MV-4-11 (cell line): Measurements from ENCODE around the gene PRPF40B.

ENCODE experiments used
- DNase-seq: peaks from one replicate; lab custom pipeline; 2025; lab: John Stamatoyannopoulos, UW

The PRPF40B gene

DNA sequence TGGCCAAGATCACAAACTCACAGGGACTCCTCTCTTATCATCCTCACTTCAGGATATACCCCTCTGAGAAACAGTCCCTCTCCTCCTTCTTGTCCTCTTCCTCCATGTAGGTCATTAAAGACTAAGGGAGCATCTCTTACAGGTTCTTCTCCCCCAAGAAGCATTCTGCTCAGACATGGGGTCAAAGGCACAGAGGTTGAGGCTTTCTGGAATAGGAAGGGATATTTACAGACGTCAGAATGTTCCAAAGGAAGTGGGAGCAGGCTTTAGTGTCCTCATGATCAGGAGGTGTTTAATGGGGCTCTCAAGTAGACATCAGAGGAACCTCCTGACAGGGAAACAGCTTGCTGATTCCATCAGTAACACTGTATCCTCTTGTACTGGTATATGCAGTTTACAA is 36.4 kb downstream of the PRPF40B start:
- DNase-seq: no peak

DNA sequence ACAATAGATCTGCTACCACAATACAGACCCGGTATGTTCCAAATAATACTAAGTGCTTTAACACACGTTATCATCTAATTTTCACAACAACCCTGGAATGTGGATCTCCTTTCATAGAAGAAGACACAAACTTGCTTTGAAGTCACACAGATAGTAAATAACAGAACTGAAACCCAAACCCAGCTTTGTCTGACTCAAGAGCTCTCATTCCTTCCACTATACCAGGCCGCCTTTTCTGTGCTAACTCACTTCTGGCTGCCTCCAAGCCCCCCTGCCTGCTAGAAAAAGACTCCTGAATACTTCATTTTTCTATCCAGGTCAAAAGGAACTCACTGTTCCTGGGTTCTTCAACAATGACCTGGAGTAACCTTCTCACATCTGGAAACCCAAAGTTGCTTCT is 37.8 kb downstream of the PRPF40B start:
- peak; percentile 85 for DNase-seq

DNA sequence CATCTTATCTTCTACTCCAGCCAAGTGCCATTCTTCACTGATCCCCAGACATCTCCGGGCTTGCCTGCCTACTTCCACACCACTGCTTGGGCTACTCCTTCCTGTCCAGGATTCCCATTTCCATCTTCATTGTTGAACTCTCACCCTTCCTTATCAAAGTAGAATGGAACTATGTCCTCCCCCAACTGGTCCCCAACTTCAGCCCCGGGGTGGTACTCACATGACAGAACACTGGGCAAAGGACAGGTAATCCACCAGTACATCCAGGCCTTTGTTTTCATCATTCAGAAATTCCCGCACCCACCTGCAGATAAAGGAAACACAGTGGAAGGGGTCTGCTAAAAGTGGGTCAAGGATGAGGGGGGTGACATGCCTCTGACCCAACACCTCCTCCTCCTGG is 38.4 kb downstream of the PRPF40B start:
- DNase-seq: no peak

DNA sequence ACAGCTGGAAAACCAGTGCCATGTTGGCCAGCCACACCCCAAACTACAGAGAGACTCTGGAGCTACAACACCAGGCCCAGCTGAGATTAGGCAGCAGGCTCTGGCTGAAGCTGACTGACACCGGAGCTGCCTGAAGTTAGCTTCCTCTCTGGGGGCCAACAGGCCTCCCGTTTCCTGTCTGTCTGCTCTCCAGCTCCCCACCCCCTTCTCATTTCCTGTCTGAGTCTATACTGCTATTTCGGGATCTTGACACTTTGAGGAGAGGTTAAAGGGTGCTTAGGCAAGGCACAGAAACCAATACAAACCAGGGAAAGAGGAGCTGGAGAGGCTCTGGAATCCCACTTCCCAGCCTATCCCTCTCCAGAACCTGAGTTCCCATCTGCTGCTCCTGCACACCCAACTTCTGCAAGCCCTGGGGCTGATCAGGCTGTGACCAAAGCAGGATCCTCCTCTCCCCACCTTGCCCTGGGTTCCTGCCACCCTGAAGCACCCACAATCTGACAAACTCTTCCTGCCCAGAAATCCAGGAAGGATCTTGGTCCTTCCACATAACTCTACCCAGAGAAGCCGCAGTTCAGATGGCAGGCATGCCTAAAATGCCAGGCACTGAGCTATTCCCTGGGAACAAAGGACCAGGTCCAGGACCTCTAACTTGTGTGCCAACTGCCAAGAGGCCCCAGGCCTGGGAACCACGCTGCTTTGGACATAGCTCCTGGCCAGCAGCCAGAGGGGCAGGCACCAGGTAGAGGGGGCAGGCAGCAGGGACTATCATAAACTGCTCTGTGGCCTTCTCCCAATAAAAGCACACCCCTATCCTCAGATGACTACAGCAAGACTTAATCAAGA is 39.9 kb downstream of the PRPF40B start:
- DNase-seq: peak; percentile 97

DNA sequence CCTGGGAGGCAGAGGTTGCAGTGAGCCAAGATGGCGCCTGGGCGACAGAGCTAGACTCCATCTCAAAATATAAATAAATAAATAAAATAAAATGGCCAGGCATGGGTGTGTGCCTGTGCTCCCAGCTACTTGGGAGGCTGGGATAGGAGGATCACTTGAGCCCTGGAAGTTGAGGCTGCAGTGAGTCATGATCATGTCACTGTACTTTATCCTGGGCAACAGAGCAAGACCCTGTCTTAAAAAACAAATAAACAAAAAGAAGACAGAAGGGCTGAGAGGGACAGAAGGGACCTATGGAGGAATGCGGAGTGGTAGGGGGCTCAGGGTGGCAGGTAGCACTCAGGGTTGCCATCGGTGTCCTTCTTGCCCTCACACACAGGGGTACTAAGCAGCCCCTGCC is 40.8 kb downstream of the PRPF40B start:
- no peak for DNase-seq

DNA sequence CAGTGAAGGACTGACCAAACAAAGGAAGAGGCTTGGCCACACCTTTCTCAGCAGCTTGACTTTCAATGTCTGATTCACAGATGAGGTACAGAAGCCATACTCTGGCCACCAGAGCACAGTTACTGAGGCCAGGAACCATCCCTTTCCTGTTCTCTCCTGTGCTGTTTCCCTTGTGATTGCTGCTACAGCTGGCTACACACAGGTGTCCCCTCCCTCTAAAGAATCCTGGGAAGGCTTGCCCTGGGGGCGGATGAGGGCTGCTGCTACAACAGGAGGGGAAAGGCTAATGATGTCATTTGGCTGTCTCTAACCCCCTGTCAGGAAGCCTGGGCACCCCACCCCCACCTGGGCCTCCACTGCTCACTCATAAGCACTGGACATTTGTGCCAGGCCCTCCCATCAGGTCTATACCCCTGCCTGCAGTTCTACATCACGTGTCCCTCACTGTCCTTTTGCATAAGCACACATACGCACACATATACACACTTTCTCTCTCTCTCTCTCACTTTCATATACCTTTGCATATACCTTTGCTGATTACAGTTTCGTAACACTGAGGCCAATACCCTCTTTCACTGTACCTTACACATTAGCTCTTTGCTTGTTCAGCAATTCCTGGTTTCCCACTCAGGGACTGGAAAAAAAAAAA is 41.4 kb downstream of the PRPF40B start:
- DNase-seq: no peak

DNA sequence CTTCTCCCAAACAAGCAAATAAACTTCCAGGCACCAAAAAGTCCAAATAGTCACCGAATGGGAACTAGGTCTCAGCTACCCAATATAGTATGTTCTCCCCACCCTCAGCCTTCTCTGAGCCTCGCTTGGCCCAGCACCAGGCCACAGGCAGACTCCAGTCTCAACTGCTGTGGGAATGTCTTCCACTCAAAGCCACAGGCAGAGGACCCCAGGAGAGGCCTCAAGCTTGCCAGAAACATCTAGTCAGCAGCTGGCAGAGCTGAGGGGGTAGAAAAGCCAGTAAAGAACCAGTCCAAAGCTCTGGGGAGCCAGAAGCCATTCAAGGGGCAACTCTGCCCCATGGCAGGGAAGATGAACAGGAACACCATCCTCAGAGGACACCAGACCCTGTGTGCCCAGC is 42.0 kb downstream of the PRPF40B start:
- DNase-seq: no peak

DNA sequence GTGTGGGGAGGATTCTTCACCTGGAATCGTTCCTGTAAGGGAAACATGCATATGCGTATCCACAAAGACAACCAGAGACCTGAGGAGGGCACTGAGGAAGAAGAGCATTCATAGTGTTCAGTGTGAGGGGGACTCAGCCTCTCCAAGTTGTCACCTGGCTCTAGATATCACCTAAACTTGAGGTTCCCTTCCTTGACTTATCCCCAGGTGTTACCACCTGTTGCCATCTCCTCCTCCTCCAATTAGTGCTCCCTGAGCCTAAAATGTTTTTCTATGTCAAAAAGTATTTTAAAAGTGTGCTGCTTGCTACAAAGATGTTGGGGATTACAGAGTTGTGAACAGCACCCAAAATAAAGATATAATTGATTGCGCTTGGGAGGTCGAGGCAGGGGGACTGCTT is 42.8 kb downstream of the PRPF40B start:
- no peak for DNase-seq

DNA sequence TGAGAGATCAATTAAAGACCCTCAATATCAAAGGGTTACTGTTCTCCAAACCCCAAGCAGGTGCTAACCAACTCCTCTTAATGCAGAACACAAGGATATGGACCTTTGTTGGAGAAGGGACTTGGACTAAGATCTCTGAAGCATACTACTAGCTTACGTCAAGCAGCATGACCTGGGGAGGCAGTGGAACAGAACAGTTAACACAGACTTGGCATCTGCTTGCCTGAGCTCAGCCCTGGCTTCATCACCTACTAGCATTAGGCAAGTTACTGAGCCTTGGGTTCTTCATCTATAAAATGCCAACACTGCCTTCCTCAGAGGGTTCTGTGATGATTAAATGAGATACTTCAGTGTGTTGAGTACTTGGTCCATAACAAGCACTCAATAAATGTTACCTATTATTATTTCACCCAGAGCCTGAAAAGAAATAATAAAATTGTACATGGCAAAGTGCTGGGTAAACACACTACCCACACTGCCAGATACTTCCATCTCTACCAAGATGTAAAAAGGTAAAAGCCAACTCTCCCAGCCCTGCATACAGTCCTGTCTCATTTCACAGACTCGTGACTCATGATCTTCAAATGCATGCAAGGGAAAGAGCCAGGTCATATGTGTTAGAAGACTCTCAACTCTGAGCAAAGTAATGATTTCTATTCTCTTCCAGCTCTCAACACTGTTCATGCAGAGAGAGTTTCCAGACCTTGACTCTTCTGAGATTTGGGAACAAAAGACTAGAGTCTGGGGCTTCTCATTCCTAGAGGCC is 44.1 kb downstream of the PRPF40B start:
- no peak for DNase-seq

DNA sequence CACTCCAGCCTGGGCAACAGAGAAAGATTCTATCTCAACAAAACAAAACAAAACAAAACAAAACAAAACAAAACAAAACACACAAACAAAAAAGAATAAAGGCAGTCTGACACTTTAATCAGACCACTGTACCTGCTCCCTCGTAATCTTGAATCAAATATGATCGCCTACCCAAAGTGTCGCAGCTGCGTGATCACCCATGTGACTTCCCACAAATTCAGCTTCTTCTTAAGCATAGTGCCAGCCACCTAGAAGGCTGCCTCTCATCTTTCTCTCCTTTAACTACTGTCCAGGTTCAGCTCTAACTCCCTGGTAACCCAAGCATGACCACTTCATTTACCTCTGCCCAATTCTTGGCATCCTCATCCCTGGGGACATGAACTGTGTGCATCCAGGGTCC is 46.4 kb downstream of the PRPF40B start:
- DNase-seq: no peak

DNA sequence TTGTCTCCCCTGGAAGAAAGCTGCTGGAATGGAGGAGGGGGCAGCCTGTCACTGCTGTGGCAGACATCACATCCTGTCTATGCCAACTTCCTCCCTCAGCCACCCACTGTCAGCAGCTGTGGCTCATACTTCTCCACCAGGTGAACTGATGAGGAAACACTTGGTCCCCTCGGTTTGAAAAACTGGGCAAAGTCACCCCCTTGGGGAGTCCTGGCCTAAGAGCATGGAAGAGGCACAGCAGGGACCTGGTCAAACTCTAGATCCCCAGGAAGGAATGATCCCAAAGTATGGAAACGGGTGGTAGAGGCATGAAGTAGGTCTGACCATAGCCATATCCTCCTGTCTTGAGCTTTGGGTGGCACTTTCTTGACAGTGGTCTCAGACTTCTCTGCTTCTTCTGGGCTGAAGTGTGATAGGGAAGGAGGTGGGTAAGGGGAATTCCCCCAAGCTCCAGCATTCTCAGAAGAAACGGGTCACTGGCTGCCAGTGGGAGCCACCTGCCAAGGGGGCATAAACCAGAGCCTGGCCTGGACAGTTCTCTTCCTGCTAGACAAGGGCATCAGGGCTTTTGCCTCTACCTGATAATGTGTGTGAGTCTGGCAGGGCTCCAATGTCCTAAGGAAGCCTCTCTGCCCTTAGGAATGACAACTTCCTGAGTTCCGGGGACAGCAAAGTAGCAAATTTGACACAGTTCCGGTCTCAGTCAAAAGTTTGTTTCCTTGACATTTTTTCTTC is 47.8 kb downstream of the PRPF40B start:
- DNase-seq: peak; percentile 39

DNA sequence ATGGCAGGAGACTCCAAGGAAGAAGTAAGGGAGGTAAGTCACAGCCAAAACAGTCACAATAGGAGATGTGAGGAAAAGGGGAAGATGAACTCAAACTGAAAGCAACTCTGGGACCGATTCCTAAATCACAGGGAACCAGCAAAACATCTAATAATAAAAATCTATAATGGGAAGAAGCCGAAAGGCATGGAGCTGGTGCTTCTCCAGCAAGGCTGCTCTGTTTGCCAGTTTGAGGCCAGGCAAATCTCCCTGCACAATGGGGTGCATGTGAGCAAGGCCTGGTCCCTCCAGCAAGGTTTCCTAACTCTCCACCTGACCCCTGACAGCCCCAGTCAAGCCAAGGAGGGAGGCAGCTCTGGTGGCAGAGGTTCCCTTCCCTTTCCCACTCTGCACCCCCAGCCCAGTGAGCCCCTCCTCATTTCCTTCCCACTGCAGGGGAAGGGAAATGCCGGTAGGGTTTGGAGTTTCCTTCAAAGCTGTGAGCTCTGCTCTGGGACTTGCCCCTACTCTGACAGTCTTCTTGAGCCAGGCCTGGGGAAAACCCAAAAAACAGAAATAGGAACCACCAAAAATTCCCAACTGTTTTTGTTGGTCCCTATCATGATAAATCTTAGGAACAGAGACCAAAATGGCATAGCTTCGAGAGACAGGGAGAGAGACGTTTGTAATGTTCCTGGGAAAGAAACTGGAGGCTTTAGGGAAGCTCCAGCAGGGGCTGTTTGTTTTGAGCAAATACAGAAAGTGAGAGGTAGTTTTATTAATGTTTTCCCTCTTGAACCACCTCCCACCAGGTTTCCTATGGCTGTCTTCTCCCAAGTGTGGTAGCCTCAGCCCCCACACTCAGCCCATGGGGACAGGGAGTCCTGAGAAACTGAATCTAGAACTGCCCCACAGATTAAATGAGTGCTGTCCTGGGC is 49.2 kb downstream of the PRPF40B start:
- DNase-seq: peak; percentile 25

DNA sequence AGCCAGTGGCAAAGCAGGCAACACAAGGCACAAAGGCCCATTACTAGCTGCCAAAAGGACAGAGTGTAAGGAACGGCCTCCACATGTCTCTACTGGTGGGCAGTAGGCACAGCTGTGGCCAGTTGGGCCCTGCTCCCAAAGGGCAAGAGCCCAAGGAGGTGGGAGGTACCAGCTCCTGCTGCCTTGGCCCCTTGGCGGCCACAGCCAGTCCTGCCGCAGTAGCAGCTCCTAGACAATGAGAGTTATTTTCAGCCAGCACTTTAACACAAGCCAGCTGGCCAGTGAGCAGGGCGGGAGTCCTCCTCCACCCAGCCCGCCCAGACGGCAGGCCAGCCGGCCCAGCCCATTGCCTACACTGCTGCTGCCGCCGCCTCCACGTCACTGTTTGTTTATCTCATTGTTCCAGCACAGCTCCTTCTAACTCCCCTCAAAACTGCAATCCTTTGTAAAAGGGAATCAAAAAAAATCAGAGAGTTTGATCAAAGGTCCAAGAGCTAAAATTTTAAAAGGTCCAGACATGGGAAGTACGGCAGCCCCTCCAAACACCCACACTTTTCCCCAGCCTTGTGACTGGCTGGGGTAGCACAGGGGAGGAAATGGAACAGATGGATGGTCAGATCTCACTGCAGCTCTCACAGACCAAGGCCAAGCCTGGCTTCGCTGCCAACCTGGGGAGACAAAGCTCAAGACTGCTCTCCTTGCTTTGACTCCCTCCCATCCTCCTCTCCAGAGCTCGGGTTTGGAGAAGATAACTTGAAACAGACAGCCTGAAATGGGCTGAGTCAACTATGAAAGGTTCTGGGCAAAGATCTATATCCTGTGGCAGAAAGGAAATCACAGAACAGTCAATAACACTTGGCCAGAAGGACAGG is 50.3 kb downstream of the PRPF40B start:
- DNase-seq: no peak

DNA sequence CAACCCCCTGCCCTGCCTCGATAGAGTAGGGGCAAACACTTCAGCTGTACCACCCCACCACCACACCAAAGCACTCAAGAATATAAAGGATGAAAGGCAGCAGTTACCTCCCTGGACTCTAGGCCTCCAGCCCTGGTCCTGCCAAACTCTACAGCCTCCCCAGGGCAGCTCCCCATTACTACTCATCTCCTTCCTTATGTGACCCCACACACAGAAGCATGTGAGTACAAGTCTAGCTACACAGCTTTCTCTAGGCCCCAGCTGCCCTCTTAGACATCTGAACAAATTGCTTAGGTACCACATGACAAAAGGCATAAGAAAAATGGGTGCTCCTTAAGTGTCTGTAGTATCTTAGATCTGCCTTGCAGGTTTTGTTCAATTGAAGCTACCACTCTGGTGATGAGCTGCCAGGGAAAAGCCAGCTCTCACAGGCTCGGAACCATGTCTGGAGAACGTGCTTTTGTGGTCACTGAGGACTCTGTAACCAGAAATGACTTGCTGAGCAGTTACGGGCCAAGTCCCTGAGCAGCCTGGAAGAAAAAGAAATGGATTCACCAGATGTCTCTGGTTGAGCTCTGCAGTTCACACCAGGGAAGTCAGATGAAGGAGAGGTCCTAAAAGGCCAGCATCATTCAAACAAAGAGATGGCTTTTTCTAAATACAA is 51.1 kb downstream of the PRPF40B start:
- DNase-seq: no peak

DNA sequence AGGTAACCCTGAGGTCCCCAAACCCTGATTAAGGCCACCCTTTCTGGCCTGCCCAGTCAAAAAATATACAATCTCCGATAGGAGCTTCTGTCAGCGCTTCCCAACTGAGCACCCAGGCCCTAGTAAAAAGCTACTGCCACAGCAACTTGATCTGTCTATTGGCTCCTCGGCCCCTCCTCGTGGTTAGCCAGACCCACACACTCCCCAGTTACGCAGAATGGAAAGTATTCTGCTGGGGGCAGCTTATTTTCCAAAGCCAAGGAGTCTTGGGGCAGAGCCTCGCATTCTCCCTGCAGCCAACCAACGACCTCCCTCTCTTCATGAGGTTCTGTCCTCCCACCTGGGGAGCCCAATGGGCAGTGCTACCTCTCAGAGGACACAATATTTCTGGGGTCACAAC is 51.8 kb downstream of the PRPF40B start:
- no peak for DNase-seq

DNA sequence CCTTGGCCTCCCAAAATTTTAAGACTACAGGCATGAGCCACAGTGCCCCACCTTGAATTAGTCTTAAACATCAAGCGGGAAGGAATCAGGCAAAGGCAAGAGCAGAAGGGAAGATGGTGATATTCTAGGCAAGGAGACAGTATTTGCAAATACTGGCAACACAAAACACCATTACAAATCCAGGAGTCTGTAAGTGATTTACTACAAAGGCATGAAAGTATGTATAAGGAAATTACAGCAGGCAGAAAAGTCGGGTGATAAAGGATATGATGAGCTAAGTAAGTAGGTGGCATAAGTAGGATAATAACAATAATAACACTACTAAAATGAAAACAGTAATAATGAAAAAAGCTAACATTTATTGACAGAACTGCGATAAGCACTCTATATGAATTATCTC is 55.4 kb downstream of the PRPF40B start:
- no peak for DNase-seq

DNA sequence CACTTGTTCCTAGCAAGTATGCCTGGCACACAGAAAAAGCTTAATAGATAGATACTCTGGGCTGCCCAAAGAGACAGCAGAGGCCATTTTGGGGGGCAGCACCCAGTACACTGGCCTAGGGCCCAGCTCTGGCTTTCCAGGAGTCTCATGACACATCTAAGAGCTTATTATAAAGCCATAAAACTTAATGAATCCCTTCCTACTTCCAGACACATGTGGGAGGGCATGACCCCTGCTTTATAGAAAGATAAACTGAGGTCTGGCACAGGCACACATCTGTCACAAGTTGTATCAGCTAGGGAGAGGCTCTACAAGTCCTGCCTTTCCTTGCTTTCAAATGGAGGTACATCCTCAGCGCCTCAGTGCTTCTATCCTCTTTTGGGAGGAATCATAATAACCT is 56.7 kb downstream of the PRPF40B start:
- no peak for DNase-seq

DNA sequence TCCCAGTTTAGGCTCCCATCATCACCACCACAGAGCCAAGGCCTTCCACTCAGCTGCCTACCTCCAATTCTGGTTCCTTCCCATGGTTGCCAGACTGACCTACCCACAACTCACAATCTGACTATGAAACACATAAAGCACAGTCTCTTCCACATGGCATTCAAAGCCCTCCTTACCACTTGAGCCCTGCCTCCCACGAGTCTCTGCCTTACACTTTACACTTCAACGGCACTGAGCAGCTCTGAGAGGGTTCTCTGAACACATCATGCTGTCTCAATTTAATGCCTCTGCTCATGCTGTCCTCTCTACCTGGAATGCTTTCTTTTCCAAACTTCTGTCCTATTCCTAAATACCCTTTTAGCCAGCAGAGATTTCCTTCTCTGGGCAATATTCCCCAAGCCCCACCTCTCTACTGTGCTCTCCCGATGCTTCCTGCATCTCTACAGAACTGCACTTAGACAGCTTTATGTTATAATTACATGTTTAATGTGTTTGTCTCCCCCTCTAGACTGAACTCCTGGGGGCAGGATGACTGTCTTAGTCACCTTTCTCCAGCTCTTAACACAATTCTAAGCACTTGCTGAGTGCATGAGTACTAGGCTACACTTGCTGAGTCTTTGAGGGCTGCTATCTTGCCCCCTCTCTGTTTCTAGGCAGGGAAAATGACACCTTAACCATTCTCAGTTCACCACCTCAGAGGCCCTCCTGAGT is 60.4 kb downstream of the PRPF40B start:
- DNase-seq: no peak

DNA sequence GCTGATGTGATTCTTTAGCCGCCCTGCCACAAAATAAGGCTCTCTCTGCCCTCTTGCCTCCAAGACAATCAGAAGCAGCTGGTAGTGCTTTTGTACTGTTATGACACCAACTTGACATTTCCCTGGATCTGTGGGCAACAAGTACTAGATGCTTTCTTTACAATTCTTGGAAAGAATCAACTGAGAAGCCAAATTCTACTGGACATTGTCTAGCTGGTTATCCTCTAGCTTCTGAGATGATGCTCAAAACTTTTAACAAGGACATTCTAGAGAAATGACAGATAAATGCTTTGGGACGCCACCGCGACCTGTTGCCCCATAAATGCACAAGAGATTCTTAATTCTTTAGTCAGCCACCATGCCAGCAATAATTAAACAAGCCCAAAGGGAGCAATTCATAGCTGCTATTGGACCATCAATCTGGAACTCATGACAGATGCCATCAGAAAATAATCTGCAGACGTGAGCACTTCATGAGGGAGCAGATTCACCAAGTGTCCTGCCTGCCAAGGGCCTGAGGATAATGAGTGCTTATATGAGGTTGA is 61.0 kb downstream of the PRPF40B start:
- DNase-seq: no peak
